ENCODE data around the gene ATP13A3. TPM values are rescaled to one million over a fixed set of nuclear protein-coding genes. Genes with fewer than 3 reads are reported as not detected.

ATP13A3 gene
- total RNA-seq, 2 donors from 2014 or later = 188 to 284 TPM

DNA sequence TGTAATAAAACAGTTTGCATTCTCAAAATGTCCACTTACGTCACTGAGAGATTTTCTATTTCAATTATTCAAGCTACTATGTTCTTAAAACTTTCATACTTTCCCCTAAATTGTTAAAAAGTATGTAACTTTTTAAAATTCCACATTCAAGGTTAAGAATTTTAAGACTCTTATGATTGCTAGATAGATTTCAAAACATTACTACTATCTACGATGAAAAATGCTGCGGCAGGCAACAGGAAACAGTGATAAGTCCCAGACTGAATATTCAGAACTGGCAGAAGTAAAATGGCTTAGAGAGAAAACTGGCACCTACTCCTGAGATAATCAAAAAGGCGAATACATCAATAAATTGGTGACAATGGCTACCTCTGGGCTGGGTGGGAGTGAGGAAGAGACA is 16.2 kb downstream of the ATP13A3 start:
- TF ChIP-seq, protein P1, sequence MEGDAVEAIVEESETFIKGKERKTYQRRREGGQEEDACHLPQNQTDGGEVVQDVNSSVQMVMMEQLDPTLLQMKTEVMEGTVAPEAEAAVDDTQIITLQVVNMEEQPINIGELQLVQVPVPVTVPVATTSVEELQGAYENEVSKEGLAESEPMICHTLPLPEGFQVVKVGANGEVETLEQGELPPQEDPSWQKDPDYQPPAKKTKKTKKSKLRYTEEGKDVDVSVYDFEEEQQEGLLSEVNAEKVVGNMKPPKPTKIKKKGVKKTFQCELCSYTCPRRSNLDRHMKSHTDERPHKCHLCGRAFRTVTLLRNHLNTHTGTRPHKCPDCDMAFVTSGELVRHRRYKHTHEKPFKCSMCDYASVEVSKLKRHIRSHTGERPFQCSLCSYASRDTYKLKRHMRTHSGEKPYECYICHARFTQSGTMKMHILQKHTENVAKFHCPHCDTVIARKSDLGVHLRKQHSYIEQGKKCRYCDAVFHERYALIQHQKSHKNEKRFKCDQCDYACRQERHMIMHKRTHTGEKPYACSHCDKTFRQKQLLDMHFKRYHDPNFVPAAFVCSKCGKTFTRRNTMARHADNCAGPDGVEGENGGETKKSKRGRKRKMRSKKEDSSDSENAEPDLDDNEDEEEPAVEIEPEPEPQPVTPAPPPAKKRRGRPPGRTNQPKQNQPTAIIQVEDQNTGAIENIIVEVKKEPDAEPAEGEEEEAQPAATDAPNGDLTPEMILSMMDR (IDR thresholded peaks at IDR 0.05) = no peak
- Histone ChIP-seq H3K4me3 (no peak overlapping the region), H3K27ac (peak overlapping the region; percentile 37 to 59), H3K36me3 (no peaks in the 10 kb centered on the region), H3K27me3 (no peaks in the 10 kb centered on the region), H3K4me1 (peaks cover 0 to 47% of the 10 kb centered on the region in 2 donors), H3K9me3 (no peaks in the 10 kb centered on the region)
- no peak for DNase-seq (ENCODE audit: low spot score)

- peak overlapping the region; percentile 37 to 59 for H3K27ac ChIP-seq
- H3K36me3 ChIP-seq = no peaks in the 10 kb centered on the region
- no peaks in the 10 kb centered on the region for H3K9me3 ChIP-seq
- H3K27me3 ChIP-seq = no peaks in the 10 kb centered on the region
- peaks cover 0 to 52% of the 10 kb centered on the region in 2 donors for H3K4me1 ChIP-seq
- TF ChIP-seq, protein P1 (IDR thresholded peaks at IDR 0.05) = no peak
- no peak overlapping the region for H3K4me3 ChIP-seq
- no peak for DNase-seq (ENCODE audit: low spot score)
Observed at GRCh38 chr3:194469977-194470376, 16.8 kb downstream of the ATP13A3 start.

- Histone ChIP-seq H3K9me3 (no peaks in the 10 kb centered on the region), H3K4me1 (peaks cover 0 to 46% of the 10 kb centered on the region in 2 donors), H3K36me3 (no peaks in the 10 kb centered on the region), H3K27me3 (no peaks in the 10 kb centered on the region), H3K4me3 (no peak overlapping the region), H3K27ac (no peak overlapping the region)
- TF ChIP-seq, protein P1 (IDR thresholded peaks at IDR 0.05) = no peak
- no peak for DNase-seq (ENCODE audit: low spot score)
Observed at GRCh38 chr3:194468086-194468485, 18.7 kb downstream of the ATP13A3 start.

GRCh38 chr3:194466761-194467356 is 19.9 kb downstream of the ATP13A3 start:
- H3K9me3 ChIP-seq = no peaks in the 10 kb centered on the region
- no peaks in the 10 kb centered on the region for H3K27me3 ChIP-seq
- peaks cover 0 to 43% of the 10 kb centered on the region in 2 donors for H3K4me1 ChIP-seq
- H3K36me3 ChIP-seq = no peaks in the 10 kb centered on the region
- no peak for DNase-seq (ENCODE audit: low spot score)
- TF ChIP-seq, protein P1 (IDR thresholded peaks at IDR 0.05) = no peak
- no peak overlapping the region for H3K27ac ChIP-seq
- no peak overlapping the region for H3K4me3 ChIP-seq

GRCh38 chr3:194465920-194466570 is 20.8 kb downstream of the ATP13A3 start:
- Histone ChIP-seq H3K4me3 (no peak overlapping the region), H3K36me3 (peaks cover 5% of the 10 kb centered on the region), H3K4me1 (peaks cover 0 to 36% of the 10 kb centered on the region in 2 donors), H3K27ac (no peak overlapping the region), H3K9me3 (no peaks in the 10 kb centered on the region), H3K27me3 (no peaks in the 10 kb centered on the region)
- no peak for DNase-seq (ENCODE audit: low spot score)
- TF ChIP-seq, protein P1 (IDR thresholded peaks at IDR 0.05) = no peak

Data from right atrium auricular region (tissue), 2 donors.